GM23338 (cell line): Measurements from ENCODE around the gene EFCAB6. TPM values are rescaled to one million over a fixed set of nuclear protein-coding genes. Genes with fewer than 3 reads are reported as not detected.

Experiments
- ATAC-seq: fragments of 200-7000 bp; cut with Tn5 transposase; 3 replicates; pipeline ENCODE4 v1.9.1; 2020
- DNase-seq: peaks from one replicate; pipeline ENCODE4 v3.0.0-alpha.2; 2015; ENCODE audit warnings: low spot score
- H2AFZ ChIP-seq: fragments of 200-600 bp; sonication (generic); 2 replicates; pipeline ENCODE4 v1.8.0; 2016; ENCODE audit warnings: antibody characterized with exemption, mild to moderate bottlenecking, moderate library complexity
- H3F3A ChIP-seq: fragments of 200-600 bp; sonication (generic); replicated peaks from 2 replicates; pipeline ENCODE4 v1.8.0; 2017; ENCODE audit warnings: antibody characterized with exemption, mixed run types, low read depth
- H3K27ac ChIP-seq: fragments of 200-600 bp; sonication (generic); 2 replicates; pipeline ENCODE4 v1.6.1; 2016; ENCODE audit warnings: low read depth
- H3K27me3 ChIP-seq: fragments of 200-600 bp; sonication (generic); 2 replicates; pipeline ENCODE4 v1.8.0; 2016; ENCODE audit warnings: mild to moderate bottlenecking, mixed run types, moderate library complexity; ENCODE audit not compliant: insufficient read depth
- H3K36me3 ChIP-seq: fragments of 200-600 bp; sonication (generic); 2 replicates; pipeline ENCODE4 v1.8.0; 2016; ENCODE audit warnings: mild to moderate bottlenecking; ENCODE audit not compliant: insufficient read depth
- H3K4me1 ChIP-seq: fragments of 200-600 bp; sonication (generic); 2 replicates; pipeline ENCODE4 v1.8.0; 2016; ENCODE audit warnings: mild to moderate bottlenecking, moderate library complexity; ENCODE audit not compliant: insufficient read depth
- H3K4me2 ChIP-seq: fragments of 200-600 bp; sonication (generic); 2 replicates; pipeline ENCODE4 v1.7.1; 2017; ENCODE audit warnings: mixed run types
- H3K4me3 ChIP-seq: fragments of 200-600 bp; sonication (generic); 2 replicates; pipeline ENCODE4 v1.6.1; 2016; ENCODE audit warnings: mixed run types
- H3K79me2 ChIP-seq: fragments of 200-600 bp; sonication (generic); replicated peaks from 2 replicates; pipeline ENCODE4 v1.8.0; 2017; ENCODE audit warnings: mild to moderate bottlenecking; ENCODE audit not compliant: insufficient read depth
- H3K9me2 ChIP-seq: fragments of 200-600 bp; sonication (generic); 2 replicates; pipeline ENCODE4 v1.8.0; 2017; ENCODE audit not compliant: insufficient read depth
- H4K20me1 ChIP-seq: fragments of 200-600 bp; sonication (generic); replicated peaks from 2 replicates; pipeline ENCODE4 v1.8.0; 2017; ENCODE audit warnings: mild to moderate bottlenecking; ENCODE audit not compliant: insufficient read depth
- H3K27ac Mint-ChIP-seq: 2 replicates; pipeline ENCODE4 v1.8.0; 2020; ENCODE audit warnings: inconsistent platforms, mild to moderate bottlenecking, moderate library complexity, mixed read lengths
- H3K27me3 Mint-ChIP-seq: 3 replicates; pipeline ENCODE4 v1.8.0; 2022; ENCODE audit warnings: low read depth, mild to moderate bottlenecking, moderate library complexity, mixed read lengths, inconsistent platforms; ENCODE audit not compliant: insufficient read depth, poor library complexity
- H3K36me3 Mint-ChIP-seq: 3 replicates; pipeline ENCODE4 v1.8.0; 2021; ENCODE audit warnings: low read depth, mild to moderate bottlenecking, inconsistent platforms, moderate library complexity, mixed read lengths
- H3K4me1 Mint-ChIP-seq: 3 replicates; pipeline ENCODE4 v1.8.0; 2020; ENCODE audit warnings: mild to moderate bottlenecking, inconsistent platforms, mixed read lengths
- H3K4me3 Mint-ChIP-seq: 3 replicates; pipeline ENCODE4 v1.8.0; 2021; ENCODE audit warnings: moderate library complexity, mild to moderate bottlenecking, inconsistent platforms, mixed read lengths
- H3K9me3 Mint-ChIP-seq: 3 replicates; pipeline ENCODE4 v1.8.0; 2020; ENCODE audit warnings: moderate library complexity, mild to moderate bottlenecking, inconsistent platforms, mixed read lengths
- CREB1 ChIP-seq: fragments of 250-450 bp; sonication (Bioruptor Pico); IDR thresholded peaks from 2 replicates; pipeline ENCODE4 v1.5.0; 2020; ENCODE audit warnings: low read depth, mild to moderate bottlenecking, moderate library complexity
- EZH2 ChIP-seq: fragments of 200-600 bp; sonication (generic); IDR thresholded peaks from one replicate; pipeline ENCODE4 v1.8.0; 2017; ENCODE audit warnings: antibody characterized with exemption, mild to moderate bottlenecking, low read depth; ENCODE audit not compliant: unreplicated experiment
- EZH2phosphoT487 ChIP-seq: fragments of 200-600 bp; sonication (generic); IDR thresholded peaks from one replicate; pipeline ENCODE4 v1.8.1; 2018; ENCODE audit warnings: antibody characterized with exemption; ENCODE audit not compliant: unreplicated experiment
- JUNB ChIP-seq: IDR thresholded peaks from one replicate; pipeline ENCODE4 v1.6.1; 2016; ENCODE audit warnings: antibody characterized with exemption; ENCODE audit not compliant: unreplicated experiment
- NANOG ChIP-seq: IDR thresholded peaks from 2 replicates; pipeline ENCODE4 v1.6.1; 2016; ENCODE audit warnings: antibody characterized with exemption, borderline replicate concordance
- POLR2AphosphoS5 ChIP-seq: IDR thresholded peaks from 2 replicates; pipeline ENCODE4 v1.6.1; 2016; ENCODE audit warnings: antibody characterized with exemption, low read depth
- STAT1 ChIP-seq: IDR thresholded peaks from one replicate; pipeline ENCODE4 v1.6.1; 2016; ENCODE audit warnings: antibody characterized with exemption; ENCODE audit not compliant: unreplicated experiment
- ZNF114 ChIP-seq: fragments of 250-450 bp; sonication (Bioruptor Pico); IDR thresholded peaks from 2 replicates; pipeline ENCODE4 v1.5.0; 2020; ENCODE audit warnings: mild to moderate bottlenecking, moderate library complexity
- ZNF331 ChIP-seq: fragments of 250-450 bp; sonication (Bioruptor Pico); IDR thresholded peaks from 2 replicates; pipeline ENCODE4 v1.5.0; 2020; ENCODE audit warnings: low read depth, mild to moderate bottlenecking, moderate library complexity
- polyA plus RNA-seq: library from polyadenylated mRNA; unstranded; fragments of >200 nt; fragmentation: Nextera tagmentation; extraction: Ambion mirVana; gene quantifications from 2 replicates; pipeline ENCODE4 v1.2.1, GENCODE V29; 2016
- total RNA-seq: library from RNA; depleted of rRNA; stranded (reverse); fragments of >200 nt; shearing (Covaris generic); gene quantifications from 2 replicates; pipeline ENCODE4 v1.2.3, GENCODE V29; 2014
- TF ChIP-seq, protein P1 (sequence below): IDR thresholded peaks from 2 replicates; pipeline ENCODE4 v1.6.1; 2016; ENCODE audit warnings: antibody characterized with exemption
- TF ChIP-seq, protein P2 (sequence below), 2 experiments: fragments of 200-600 bp in 1 of 2; sonication (generic) in 1 of 2; conservative IDR thresholded peaks; 2 replicates each; pipeline versions ENCODE4 v1.5.1 to v1.6.1; 2016 to 2017; ENCODE audit warnings: antibody characterized with exemption in 2 of 2, low read depth in 2 of 2, mild to moderate bottlenecking in 2 of 2, moderate library complexity in 1 of 2
- TF ChIP-seq, protein P3 (sequence below): fragments of 250-450 bp; sonication (Bioruptor Pico); IDR thresholded peaks from 2 replicates; pipeline ENCODE4 v1.5.0; 2020; ENCODE audit warnings: mild to moderate bottlenecking, moderate library complexity

Gene EFCAB6
- total and polyA plus RNA-seq, 2 experiments from 2014 or later, result 1.1 to 1.8 TPM

DNA sequence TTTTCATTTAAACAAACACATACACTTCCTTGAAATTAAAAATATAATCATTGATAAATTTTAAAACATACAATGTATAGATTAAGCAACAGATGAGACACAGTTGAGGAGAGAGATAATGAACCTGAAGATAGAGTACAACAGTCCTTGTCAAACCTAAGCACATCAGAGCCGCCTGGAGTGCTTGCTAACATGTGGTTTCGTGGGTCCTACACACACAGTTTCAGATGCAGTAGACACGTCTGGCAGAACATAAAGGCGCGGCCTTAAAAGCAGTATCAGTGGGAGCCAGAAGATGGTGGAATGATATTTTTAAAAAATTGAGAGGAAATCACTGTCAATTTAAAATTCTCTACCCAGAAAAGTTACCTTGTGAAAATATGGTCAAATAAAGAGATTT lies 265.9 kb downstream of the EFCAB6 start:
- Histone ChIP-seq H3F3A (no peaks in the 10 kb centered on the region), H3K9me2 (no peaks in the 10 kb centered on the region), H3K27ac (no peak overlapping the region), H3K4me1 (peaks cover 6% of the 10 kb centered on the region; the same call in 1 of the 2 replicates), H3K36me3 (no peaks in the 10 kb centered on the region), H4K20me1 (no peaks in the 10 kb centered on the region), H3K79me2 (no peaks in the 10 kb centered on the region), H3K4me2 (no peak overlapping the region), H3K4me3 (no peak overlapping the region), H3K27me3 (no peaks in the 10 kb centered on the region), H2AFZ (no peak overlapping the region)
- DNase-seq, result no peak
- Mint-ChIP-seq H3K9me3 (no peaks in the 10 kb centered on the region), H3K36me3 (no peaks in the 10 kb centered on the region; the same call in 2 of the 3 replicates), H3K4me3 (no peak overlapping the region), H3K4me1 (peaks cover 19% of the 10 kb centered on the region), H3K27ac (no peak overlapping the region), H3K27me3 (peaks cover 2% of the 10 kb centered on the region)
- TF ChIP-seq, protein P1, sequence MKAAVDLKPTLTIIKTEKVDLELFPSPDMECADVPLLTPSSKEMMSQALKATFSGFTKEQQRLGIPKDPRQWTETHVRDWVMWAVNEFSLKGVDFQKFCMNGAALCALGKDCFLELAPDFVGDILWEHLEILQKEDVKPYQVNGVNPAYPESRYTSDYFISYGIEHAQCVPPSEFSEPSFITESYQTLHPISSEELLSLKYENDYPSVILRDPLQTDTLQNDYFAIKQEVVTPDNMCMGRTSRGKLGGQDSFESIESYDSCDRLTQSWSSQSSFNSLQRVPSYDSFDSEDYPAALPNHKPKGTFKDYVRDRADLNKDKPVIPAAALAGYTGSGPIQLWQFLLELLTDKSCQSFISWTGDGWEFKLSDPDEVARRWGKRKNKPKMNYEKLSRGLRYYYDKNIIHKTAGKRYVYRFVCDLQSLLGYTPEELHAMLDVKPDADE, result no peak
- TF ChIP-seq ZNF114 (CRISPR knock-in tag), result no peak
- no peak for TF ChIP-seq EZH2
- TF ChIP-seq ZNF331, result no peak
- ATAC-seq, result no peak

DNA sequence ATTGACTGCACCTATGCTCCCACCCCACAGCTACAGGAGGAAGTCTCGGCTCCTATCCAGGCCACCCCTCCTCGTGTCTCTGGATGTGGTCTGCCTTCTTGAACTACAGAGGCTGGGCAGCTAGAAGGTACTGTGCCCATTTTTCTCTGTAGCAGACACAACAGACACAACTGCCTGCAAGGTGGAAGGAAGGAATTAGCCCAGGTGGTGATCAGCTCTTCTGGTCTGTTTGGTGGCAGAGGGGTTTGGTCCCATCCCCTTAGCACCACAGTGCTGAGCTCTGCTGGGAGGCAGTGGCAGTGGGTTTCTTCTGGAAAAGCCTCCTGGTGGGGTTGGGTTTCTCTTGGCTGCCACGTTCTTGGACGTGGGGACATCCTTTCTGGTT lies 267.8 kb downstream of the EFCAB6 start:
- Histone ChIP-seq H3K27ac (no peak overlapping the region), H3K9me2 (no peaks in the 10 kb centered on the region), H3K4me2 (no peak overlapping the region), H2AFZ (no peak overlapping the region), H3F3A (no peaks in the 10 kb centered on the region), H3K79me2 (no peaks in the 10 kb centered on the region), H4K20me1 (no peaks in the 10 kb centered on the region), H3K27me3 (no peaks in the 10 kb centered on the region), H3K4me3 (no peak overlapping the region), H3K4me1 (no peaks in the 10 kb centered on the region), H3K36me3 (no peaks in the 10 kb centered on the region)
- H3K36me3 Mint-ChIP-seq, result no peaks in the 10 kb centered on the region; the same call in 2 of the 3 replicates
- peaks cover 2% of the 10 kb centered on the region for H3K27me3 Mint-ChIP-seq
- DNase-seq (no peak), ATAC-seq (no peak)
- H3K4me1 Mint-ChIP-seq, result peaks cover 2% of the 10 kb centered on the region
- no peak overlapping the region for H3K4me3 Mint-ChIP-seq
- no peak overlapping the region for H3K27ac Mint-ChIP-seq
- no peaks in the 10 kb centered on the region for H3K9me3 Mint-ChIP-seq
- TF ChIP-seq CREB1 (CRISPR knock-in tag) (no peak), JUNB (no peak), EZH2 (no peak), POLR2AphosphoS5 (no peak), STAT1 (no peak), ZNF331 (no peak), EZH2phosphoT487 (no peak), NANOG (no peak), ZNF114 (CRISPR knock-in tag) (no peak)
- TF ChIP-seq, protein P2, sequence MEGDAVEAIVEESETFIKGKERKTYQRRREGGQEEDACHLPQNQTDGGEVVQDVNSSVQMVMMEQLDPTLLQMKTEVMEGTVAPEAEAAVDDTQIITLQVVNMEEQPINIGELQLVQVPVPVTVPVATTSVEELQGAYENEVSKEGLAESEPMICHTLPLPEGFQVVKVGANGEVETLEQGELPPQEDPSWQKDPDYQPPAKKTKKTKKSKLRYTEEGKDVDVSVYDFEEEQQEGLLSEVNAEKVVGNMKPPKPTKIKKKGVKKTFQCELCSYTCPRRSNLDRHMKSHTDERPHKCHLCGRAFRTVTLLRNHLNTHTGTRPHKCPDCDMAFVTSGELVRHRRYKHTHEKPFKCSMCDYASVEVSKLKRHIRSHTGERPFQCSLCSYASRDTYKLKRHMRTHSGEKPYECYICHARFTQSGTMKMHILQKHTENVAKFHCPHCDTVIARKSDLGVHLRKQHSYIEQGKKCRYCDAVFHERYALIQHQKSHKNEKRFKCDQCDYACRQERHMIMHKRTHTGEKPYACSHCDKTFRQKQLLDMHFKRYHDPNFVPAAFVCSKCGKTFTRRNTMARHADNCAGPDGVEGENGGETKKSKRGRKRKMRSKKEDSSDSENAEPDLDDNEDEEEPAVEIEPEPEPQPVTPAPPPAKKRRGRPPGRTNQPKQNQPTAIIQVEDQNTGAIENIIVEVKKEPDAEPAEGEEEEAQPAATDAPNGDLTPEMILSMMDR (conservative IDR thresholded peaks at IDR 0.05; ENCODE audit: low read depth in 2 of 2), result no peak
- TF ChIP-seq, protein P3, sequence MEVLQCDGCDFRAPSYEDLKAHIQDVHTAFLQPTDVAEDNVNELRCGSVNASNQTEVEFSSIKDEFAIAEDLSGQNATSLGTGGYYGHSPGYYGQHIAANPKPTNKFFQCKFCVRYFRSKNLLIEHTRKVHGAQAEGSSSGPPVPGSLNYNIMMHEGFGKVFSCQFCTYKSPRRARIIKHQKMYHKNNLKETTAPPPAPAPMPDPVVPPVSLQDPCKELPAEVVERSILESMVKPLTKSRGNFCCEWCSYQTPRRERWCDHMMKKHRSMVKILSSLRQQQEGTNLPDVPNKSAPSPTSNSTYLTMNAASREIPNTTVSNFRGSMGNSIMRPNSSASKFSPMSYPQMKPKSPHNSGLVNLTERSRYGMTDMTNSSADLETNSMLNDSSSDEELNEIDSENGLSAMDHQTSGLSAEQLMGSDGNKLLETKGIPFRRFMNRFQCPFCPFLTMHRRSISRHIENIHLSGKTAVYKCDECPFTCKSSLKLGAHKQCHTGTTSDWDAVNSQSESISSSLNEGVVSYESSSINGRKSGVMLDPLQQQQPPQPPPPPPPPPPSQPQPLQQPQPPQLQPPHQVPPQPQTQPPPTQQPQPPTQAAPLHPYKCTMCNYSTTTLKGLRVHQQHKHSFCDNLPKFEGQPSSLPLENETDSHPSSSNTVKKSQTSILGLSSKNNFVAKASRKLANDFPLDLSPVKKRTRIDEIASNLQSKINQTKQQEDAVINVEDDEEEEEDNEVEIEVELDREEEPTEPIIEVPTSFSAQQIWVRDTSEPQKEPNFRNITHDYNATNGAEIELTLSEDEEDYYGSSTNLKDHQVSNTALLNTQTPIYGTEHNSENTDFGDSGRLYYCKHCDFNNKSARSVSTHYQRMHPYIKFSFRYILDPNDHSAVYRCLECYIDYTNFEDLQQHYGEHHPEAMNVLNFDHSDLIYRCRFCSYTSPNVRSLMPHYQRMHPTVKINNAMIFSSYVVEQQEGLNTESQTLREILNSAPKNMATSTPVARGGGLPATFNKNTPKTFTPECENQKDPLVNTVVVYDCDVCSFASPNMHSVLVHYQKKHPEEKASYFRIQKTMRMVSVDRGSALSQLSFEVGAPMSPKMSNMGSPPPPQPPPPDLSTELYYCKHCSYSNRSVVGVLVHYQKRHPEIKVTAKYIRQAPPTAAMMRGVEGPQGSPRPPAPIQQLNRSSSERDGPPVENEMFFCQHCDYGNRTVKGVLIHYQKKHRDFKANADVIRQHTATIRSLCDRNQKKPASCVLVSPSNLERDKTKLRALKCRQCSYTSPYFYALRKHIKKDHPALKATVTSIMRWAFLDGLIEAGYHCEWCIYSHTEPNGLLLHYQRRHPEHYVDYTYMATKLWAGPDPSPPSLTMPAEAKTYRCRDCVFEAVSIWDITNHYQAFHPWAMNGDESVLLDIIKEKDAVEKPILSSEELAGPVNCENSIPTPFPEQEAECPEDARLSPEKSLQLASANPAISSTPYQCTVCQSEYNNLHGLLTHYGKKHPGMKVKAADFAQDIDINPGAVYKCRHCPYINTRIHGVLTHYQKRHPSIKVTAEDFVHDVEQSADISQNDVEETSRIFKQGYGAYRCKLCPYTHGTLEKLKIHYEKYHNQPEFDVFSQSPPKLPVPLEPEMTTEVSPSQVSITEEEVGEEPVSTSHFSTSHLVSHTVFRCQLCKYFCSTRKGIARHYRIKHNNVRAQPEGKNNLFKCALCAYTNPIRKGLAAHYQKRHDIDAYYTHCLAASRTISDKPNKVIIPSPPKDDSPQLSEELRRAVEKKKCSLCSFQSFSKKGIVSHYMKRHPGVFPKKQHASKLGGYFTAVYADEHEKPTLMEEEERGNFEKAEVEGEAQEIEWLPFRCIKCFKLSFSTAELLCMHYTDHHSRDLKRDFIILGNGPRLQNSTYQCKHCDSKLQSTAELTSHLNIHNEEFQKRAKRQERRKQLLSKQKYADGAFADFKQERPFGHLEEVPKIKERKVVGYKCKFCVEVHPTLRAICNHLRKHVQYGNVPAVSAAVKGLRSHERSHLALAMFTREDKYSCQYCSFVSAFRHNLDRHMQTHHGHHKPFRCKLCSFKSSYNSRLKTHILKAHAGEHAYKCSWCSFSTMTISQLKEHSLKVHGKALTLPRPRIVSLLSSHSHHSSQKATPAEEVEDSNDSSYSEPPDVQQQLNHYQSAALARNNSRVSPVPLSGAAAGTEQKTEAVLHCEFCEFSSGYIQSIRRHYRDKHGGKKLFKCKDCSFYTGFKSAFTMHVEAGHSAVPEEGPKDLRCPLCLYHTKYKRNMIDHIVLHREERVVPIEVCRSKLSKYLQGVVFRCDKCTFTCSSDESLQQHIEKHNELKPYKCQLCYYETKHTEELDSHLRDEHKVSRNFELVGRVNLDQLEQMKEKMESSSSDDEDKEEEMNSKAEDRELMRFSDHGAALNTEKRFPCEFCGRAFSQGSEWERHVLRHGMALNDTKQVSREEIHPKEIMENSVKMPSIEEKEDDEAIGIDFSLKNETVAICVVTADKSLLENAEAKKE (CRISPR knock-in tag), result no peak
- TF ChIP-seq, protein P1, result no peak
